ENCODE results near the gene EXOC2. TPM values are rescaled to one million over a fixed set of nuclear protein-coding genes. Genes with fewer than 3 reads are reported as not detected.

EXOC2 gene
- total RNA-seq, 1 experiment from 2014 or later = 45.7 TPM

DNA sequence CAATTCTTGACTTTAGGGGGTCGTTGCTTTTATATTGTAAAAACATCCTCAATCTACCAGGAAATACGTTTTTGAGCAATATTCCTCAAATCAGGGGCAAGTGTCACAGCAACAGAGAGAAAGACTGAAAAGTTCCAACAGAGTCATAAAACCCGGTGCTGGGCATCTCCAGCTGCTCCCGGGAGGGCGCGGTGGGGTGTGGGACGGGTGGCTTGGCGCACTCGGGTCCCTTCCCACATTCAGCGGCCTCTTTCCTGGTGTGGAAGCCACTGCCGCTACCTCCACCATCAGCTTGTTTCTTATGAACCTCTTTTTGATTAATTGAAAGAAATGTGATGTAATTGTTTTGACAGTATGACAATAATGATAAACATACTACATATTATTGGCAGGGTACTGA, 203.2 kb downstream of the EXOC2 start:
- Mint-ChIP-seq H3K27ac (no peak overlapping the region), H3K4me3 (no peak overlapping the region), H3K4me1 (no peaks in the 10 kb centered on the region), H3K27me3 (ENCODE audit: low read depth) (no peaks in the 10 kb centered on the region), H3K36me3 (peaks cover 61% of the 10 kb centered on the region), H3K9me3 (peaks cover 13% of the 10 kb centered on the region)
- CTCF ChIA-PET = no interaction called here
- ATAC-seq (no peak), DNase-seq (ENCODE audit: low spot score) (no peak)
- POLR2A ChIA-PET = no interaction called here
- TF ChIP-seq, protein P1, sequence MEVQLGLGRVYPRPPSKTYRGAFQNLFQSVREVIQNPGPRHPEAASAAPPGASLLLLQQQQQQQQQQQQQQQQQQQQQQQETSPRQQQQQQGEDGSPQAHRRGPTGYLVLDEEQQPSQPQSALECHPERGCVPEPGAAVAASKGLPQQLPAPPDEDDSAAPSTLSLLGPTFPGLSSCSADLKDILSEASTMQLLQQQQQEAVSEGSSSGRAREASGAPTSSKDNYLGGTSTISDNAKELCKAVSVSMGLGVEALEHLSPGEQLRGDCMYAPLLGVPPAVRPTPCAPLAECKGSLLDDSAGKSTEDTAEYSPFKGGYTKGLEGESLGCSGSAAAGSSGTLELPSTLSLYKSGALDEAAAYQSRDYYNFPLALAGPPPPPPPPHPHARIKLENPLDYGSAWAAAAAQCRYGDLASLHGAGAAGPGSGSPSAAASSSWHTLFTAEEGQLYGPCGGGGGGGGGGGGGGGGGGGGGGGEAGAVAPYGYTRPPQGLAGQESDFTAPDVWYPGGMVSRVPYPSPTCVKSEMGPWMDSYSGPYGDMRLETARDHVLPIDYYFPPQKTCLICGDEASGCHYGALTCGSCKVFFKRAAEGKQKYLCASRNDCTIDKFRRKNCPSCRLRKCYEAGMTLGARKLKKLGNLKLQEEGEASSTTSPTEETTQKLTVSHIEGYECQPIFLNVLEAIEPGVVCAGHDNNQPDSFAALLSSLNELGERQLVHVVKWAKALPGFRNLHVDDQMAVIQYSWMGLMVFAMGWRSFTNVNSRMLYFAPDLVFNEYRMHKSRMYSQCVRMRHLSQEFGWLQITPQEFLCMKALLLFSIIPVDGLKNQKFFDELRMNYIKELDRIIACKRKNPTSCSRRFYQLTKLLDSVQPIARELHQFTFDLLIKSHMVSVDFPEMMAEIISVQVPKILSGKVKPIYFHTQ (CRISPR knock-in tag; IDR thresholded peaks at IDR 0.05) = no peak
- TF ChIP-seq TEAD4 (CRISPR knock-in tag; IDR thresholded peaks at IDR 0.05) = no peak
- TF ChIP-seq ATF1 (CRISPR knock-in tag; IDR thresholded peaks at IDR 0.05) = no peak
- TF ChIP-seq PRRX2 (CRISPR knock-in tag; IDR thresholded peaks at IDR 0.05) = no peak
- TF ChIP-seq, protein P2, sequence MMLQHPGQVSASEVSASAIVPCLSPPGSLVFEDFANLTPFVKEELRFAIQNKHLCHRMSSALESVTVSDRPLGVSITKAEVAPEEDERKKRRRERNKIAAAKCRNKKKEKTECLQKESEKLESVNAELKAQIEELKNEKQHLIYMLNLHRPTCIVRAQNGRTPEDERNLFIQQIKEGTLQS (CRISPR knock-in tag; conservative IDR thresholded peaks at IDR 0.05) = no peak
- no peak for TF ChIP-seq NR1H2 (CRISPR knock-in tag; IDR thresholded peaks at IDR 0.05)
- no peak for TF ChIP-seq ZMAT4 (CRISPR knock-in tag; IDR thresholded peaks at IDR 0.05)
- no peak for TF ChIP-seq ZNF532 (CRISPR knock-in tag; IDR thresholded peaks at IDR 0.05; ENCODE audit: borderline replicate concordance)
- no peak for TF ChIP-seq ATF2 (CRISPR knock-in tag; IDR thresholded peaks at IDR 0.05; ENCODE audit: borderline replicate concordance, low read depth)
- TF ChIP-seq ZNF423 (CRISPR knock-in tag; IDR thresholded peaks at IDR 0.05) = no peak
- no peak for TF ChIP-seq MYBL2 (CRISPR knock-in tag; IDR thresholded peaks at IDR 0.05)
- TF ChIP-seq MAX (CRISPR knock-in tag; IDR thresholded peaks at IDR 0.05) = no peak

- ChIA-PET POLR2A (no interaction called here), CTCF (no interaction called here)
- H3K27ac Mint-ChIP-seq = no peak overlapping the region
These were observed 203.9 kb downstream of the EXOC2 start for GRCh38 chr6:489001-489400.

More at GRCh38 chr6:489001-489400, 203.9 kb downstream of the EXOC2 start:
- TF ChIP-seq ESRRA (CRISPR knock-in tag; IDR thresholded peaks at IDR 0.05; ENCODE audit: borderline replicate concordance) (no peak), USF1 (CRISPR knock-in tag; IDR thresholded peaks at IDR 0.05) (no peak), FOXK1 (CRISPR knock-in tag; IDR thresholded peaks at IDR 0.05) (no peak), NR3C1 (CRISPR knock-in tag; conservative IDR thresholded peaks at IDR 0.05; ENCODE audit: low read depth) (no peak), HMGA2 (CRISPR knock-in tag; IDR thresholded peaks at IDR 0.05) (no peak), JAZF1 (CRISPR knock-in tag; IDR thresholded peaks at IDR 0.05) (no peak), TP53 (CRISPR knock-in tag; IDR thresholded peaks at IDR 0.05) (no peak), GABPB1 (CRISPR knock-in tag; IDR thresholded peaks at IDR 0.05) (no peak), ZNF396 (CRISPR knock-in tag; IDR thresholded peaks at IDR 0.05; ENCODE audit: borderline replicate concordance) (no peak), ZNF671 (CRISPR knock-in tag; IDR thresholded peaks at IDR 0.05) (no peak), ZNF263 (CRISPR knock-in tag; IDR thresholded peaks at IDR 0.05; ENCODE audit: low read depth) (no peak), SOX15 (CRISPR knock-in tag; IDR thresholded peaks at IDR 0.05) (no peak), NR1H2 (CRISPR knock-in tag; IDR thresholded peaks at IDR 0.05) (no peak), RELA (CRISPR knock-in tag; IDR thresholded peaks at IDR 0.05; ENCODE audit: borderline replicate concordance) (no peak), ATF1 (CRISPR knock-in tag; IDR thresholded peaks at IDR 0.05) (no peak), ZNF219 (CRISPR knock-in tag; IDR thresholded peaks at IDR 0.05; ENCODE audit: borderline replicate concordance) (no peak), TEAD4 (CRISPR knock-in tag; IDR thresholded peaks at IDR 0.05) (no peak)
- TF ChIP-seq, protein P2 (CRISPR knock-in tag; conservative IDR thresholded peaks at IDR 0.05) = no peak
- H3K36me3 Mint-ChIP-seq = peaks cover 64% of the 10 kb centered on the region
- H3K4me3 Mint-ChIP-seq = no peak overlapping the region
- H3K27me3 Mint-ChIP-seq (ENCODE audit: low read depth) = no peaks in the 10 kb centered on the region
- DNase-seq (ENCODE audit: low spot score) (no peak), ATAC-seq (no peak)
- H3K4me1 Mint-ChIP-seq = no peaks in the 10 kb centered on the region
- peaks cover 20% of the 10 kb centered on the region for H3K9me3 Mint-ChIP-seq

Data from WTC11 (cell line).